Astrocyte of the spinal cord (primary cell): ENCODE data around the gene KLHL18.
A peak's percentile ranks its signal among the peaks of the same experiment; 100 is the strongest.
"Not testable (repeated sequence)": the region's sequence is repeated elsewhere in the genome, so short reads cannot be mapped to it uniquely, and the experiment has no call there.

Source experiments
- DNase-seq: peaks from one replicate; pipeline ENCODE4 v3.0.0; 2011; ENCODE audit warnings: low read depth, low spot score
- H3K4me3 ChIP-seq: 2 replicates; pipeline ENCODE4 v1.5.1; 2011; ENCODE audit warnings: low read depth, mild to moderate bottlenecking, low read length, moderate library complexity
- in situ Hi-C: cut with HindIII; loops from 2 replicates; pipeline ENCODE4 v1.10.0; 2017; ENCODE audit warnings: low sequenced_read_pairs
- TF ChIP-seq, protein P1 (sequence below): IDR thresholded peaks from 2 replicates; pipeline ENCODE4 v1.5.1; 2012; ENCODE audit warnings: low read depth, mild to moderate bottlenecking, low read length, inconsistent platforms

Gene KLHL18

DNA sequence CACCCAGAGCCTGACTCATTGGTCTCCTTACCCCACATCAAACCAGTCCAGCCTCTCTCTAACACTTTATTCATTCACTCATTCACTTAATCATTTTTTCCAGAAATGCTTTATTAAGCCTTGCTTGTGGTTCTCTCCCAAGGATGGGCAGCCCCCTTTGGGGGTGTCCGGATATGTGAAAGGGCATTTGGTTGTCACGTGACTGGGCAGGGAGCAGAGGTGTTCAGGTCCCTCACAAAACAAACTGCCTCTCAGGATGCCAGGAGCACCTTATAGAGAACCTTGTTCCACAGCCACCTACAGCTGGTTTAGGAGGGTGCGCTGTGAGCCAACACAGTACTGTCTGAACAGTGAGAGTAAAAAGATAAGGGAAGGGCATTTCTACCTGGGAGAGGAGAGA lies 72.3 kb downstream of the KLHL18 start:
- TF ChIP-seq, protein P1, sequence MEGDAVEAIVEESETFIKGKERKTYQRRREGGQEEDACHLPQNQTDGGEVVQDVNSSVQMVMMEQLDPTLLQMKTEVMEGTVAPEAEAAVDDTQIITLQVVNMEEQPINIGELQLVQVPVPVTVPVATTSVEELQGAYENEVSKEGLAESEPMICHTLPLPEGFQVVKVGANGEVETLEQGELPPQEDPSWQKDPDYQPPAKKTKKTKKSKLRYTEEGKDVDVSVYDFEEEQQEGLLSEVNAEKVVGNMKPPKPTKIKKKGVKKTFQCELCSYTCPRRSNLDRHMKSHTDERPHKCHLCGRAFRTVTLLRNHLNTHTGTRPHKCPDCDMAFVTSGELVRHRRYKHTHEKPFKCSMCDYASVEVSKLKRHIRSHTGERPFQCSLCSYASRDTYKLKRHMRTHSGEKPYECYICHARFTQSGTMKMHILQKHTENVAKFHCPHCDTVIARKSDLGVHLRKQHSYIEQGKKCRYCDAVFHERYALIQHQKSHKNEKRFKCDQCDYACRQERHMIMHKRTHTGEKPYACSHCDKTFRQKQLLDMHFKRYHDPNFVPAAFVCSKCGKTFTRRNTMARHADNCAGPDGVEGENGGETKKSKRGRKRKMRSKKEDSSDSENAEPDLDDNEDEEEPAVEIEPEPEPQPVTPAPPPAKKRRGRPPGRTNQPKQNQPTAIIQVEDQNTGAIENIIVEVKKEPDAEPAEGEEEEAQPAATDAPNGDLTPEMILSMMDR = no peak
- no peak for DNase-seq
- in situ Hi-C loops = no loop called here
- H3K4me3 ChIP-seq = no peak overlapping the region

DNA sequence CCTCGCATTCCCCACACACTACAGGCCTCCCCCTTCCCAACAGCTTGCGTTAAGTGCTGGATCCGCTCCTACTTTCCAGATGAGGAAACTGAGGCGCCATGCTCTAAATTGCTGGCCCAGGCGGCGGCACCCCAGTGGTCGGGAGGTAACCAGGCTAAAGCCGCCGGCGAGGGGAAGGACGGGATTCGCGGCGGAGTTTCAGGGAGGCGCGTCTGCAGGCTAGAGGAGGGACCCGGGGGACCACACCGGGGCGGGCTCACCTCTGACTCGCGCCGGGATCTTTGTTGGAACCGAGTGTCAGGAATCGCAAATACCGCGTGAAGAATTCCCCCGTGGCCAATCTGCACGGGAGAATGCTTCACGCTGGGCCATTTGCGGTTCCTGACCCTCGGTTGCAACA lies 73.5 kb downstream of the KLHL18 start:
- no peak for DNase-seq
- H3K4me3 ChIP-seq = no peak overlapping the region
- TF ChIP-seq, protein P1 = no peak
- in situ Hi-C loops = no loop called here

DNA sequence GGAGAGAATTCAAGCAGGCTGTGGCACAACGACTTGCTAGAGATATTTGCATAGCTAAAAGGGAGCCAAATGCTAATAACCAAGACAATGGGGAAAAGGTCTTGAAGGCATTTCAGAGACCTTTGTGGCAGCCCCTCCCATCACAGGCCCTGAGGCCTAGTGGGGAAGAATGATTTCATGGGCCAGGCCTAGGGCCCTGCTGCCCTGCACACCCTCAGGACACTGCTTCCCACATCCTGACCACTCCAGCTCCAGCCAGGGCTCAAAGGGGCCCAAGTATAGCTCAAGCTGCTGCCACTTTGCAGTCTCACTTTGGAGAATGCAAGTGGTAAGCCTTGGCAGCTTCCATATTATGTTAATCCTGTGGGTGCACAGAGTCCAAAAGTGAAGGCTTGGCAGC lies 76.6 kb downstream of the KLHL18 start:
- H3K4me3 ChIP-seq = no peak overlapping the region
- no peak for DNase-seq
- TF ChIP-seq, protein P1 = no peak
- in situ Hi-C loops = no loop called here

DNA sequence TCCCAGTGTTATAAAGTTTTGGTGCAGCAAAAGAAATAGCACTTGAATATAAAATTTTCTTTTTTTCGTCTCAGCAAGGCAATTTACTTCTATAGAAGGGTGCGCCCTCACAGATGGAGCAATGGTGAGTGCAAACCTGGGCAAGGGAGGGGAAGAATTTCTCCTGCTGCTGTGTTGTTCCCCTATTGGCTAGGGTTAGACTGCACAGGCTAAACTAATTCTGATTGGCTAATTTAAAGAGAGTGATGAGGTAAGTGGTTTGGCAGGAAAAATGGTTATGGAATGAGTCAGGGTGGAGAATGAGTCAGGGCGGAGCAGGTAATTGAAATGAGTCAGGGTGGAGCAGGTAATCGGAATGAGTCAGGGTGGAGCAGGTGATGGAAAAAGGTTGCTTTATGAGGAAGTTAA lies 77.4 kb downstream of the KLHL18 start:
- H3K4me3 ChIP-seq, DNase-seq, in situ Hi-C loops: not testable (repeated sequence)

DNA sequence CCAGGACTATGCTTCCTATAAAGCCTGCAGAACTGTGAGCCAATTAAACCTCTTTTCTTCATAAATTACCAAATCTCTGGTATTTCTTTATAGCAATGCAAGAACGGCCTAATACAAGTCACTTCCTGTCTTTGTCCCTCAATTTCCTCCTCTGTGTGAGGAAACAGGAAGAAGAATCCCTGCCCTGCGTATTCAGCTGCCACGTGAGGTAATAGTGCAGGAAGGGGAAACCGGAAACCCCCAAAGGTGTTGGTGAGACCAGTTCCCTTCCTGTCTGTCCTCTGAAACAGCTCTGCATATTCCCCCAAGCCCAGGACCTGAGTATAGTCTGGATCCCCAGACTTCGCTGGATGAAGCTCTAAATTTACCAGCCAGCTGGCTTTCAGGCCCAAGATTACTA lies 80.0 kb downstream of the KLHL18 start:
- DNase-seq = no peak
- H3K4me3 ChIP-seq = no peak overlapping the region
- TF ChIP-seq, protein P1 = no peak
- in situ Hi-C loops = no loop called here

DNA sequence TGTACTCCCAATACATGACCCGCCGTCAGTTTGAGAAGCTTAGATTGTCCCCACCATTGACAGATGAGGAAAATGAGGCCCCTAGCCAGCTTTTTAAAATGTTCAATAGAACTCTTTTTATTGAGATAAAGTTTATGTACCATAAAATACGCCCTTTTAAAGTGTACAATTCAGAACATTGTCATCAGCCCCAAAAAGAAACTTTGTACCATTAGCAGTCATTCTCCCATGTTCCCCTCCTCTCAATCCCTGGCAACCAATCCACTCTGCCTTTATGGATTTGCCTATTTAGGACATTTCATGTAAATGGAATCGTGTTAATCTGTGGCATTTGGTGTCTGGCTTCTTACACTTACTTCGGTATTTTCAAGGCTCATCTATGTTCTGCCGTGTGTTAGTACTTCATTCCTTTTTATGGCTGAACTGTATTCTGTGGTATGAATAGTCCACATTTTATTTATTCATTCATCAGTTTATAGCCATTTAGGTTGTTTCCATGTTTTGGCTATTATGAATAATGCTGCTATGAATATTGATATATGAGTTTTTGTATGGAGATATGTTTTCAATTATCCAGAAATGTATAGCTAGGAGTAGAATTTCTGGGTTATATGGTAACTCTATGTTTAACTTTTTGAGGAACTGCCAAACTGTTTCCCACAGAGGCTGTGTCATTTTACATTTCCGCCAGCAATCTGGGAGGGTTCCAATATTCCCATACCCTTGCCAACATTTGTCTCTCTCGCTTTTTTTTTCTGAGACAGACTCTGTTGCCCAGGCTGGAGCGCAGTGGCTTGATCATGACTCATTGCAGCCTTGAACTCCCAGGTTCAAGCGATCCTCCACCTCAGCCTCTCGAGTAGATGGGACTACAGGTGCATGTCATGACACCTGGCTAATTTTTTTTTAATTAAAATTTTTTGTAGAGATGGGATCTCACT lies 82.7 kb downstream of the KLHL18 start:
- in situ Hi-C loops = no loop called here
- peak; percentile 82 for DNase-seq

DNA sequence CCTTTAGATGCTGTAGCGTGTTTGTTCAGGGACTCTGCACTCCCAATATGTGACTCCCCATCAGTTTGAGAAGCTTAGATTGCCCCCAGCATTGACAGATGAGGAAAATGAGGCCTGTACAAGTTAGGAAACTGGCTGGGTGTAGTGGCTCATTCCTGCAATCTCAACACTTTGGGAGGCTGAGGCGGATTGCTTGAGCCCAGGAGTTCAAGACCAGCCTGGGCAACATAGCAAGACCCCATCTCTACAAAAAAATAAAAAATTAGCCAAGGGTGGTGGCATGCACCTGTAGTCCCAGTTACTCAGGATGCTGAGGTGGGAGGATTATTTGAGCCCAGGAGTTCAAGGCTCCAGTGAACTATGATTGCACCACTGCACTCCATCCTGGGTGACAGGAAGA lies 84.1 kb downstream of the KLHL18 start:
- in situ Hi-C loops = no loop called here
- no peak overlapping the region for H3K4me3 ChIP-seq
- TF ChIP-seq, protein P1 = no peak
- no peak for DNase-seq

More for the DNA sequence above, 82.7 kb downstream of the KLHL18 start:
- TF ChIP-seq, protein P1 = no peak
- H3K4me3 ChIP-seq = no peak overlapping the region
